Testis (tissue), 2 donors: ENCODE measurements around the gene ALK.

Experiments
- CTCF ChIP-seq, 3 experiments: fragments of 450-650 bp in 2 of 3; fragments of 200-600 bp in 1 of 3; sonication (generic) in 1 of 3; IDR thresholded peaks; one replicate each; pipeline ENCODE4 v1.5.1; 2016 to 2019; ENCODE audit warnings: antibody characterized with exemption in 3 of 3, mild to moderate bottlenecking in 2 of 3, moderate library complexity in 1 of 3
- POLR2A ChIP-seq: fragments of 450-650 bp; IDR thresholded peaks from one replicate; pipeline ENCODE4 v1.6.1; 2017; ENCODE audit warnings: antibody characterized with exemption, mild to moderate bottlenecking, moderate library complexity

GRCh38 chr2:29575370-29575890 lies 346.0 kb downstream of the ALK start:
- no peak for TF ChIP-seq CTCF (IDR thresholded peaks at IDR 0.05)
- no peak for TF ChIP-seq POLR2A
